Inflammatory macrophage treated with lipopolysaccharide for 4 hours (primary cell): Measurements from ENCODE around the gene PIK3C2B.

Experiments used
- DNase-seq: peaks from one replicate; pipeline ENCODE4 v3.0.0-alpha.2; 2020

The PIK3C2B gene

DNA sequence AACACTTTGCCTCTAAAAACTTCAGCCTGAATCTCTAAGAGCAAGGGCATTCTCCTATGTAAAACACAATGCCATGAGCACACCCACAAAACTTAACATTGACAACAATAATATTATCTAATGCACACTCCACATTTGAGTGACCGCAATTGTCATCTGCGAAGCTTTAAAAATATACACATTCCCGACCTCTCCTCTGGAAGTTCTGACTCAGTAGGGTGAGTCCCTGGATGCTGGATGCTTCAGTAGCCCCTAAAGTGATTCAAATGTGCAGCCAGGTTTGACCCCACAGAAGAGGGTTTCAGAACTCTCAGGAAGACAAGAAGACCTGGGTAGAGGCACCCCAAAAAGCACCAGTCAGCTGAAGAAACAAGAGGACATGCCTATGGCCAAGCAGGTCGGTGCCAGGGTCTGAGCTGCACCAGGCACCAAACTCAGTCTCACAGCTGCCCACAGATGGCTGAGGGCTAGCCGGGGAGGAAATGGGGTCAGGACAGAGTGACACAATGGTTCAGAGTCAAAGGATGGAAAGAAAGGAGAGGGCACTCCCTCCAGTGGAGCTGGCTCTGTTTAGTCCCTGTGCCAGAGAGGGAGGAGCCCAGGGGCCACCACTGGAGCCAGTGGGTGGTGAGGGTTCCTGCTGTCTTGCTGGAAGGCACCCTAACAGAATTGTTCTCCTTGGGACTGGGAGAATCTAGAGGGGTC lies 17.4 kb downstream of the PIK3C2B start:
- no peak for DNase-seq

DNA sequence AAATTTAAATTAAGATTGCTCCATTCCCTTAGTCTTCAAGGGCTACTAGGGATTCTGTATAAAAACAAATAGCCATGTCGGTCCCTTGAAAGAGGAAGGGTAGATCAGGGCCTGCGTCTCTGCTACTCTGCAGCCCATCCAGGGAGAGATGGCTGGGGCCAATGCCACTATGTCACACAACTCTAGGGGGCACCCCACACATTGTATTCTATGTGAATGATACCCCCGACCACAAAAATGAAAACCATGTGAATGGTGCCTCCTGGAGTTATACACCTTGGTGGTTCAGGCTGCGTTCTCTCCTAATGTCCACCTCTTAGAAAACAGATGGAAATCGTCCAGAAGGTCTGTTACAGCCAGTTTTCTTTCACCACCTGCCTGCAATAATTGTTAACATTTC lies 18.0 kb downstream of the PIK3C2B start:
- no peak for DNase-seq

DNA sequence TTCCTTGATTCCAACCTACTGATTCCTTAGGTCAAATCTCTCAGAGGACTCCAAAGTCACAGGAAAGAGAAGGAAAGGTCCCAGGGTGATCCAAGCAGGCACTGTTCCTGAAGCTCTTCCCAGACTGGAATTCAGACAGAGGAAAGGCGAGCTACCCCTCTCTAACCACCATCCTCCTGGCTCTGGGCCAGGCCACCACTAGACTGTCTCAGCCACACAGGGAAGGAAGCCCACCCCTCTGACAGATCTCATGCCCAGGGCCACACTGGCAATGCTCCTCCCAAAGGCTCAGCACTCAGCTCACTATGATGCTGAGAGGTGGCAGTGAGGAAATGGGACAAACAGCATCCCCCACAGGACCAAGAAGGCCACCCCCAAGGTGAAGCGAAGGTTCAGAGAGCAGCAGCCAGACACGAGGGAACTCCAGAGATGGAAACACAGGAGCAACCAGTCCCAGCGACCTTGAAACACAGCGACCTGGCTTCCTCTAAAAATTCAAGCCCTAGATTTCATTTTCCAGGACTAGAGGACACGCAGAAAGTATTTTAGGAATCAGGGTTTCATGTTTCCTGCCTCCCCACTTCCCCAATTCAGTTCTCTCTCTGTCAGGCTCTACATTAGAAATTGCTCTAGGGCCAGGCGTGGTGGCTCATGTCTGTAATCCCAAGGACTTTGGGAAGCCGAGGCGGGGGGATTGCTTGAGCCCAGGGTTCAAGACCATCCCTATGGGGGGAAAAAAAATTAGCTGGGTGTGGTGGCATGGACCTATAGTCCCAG lies 18.8 kb downstream of the PIK3C2B start:
- DNase-seq = peak; percentile 61

GRCh38 chr1:204473400-204473965 lies 21.1 kb downstream of the PIK3C2B start:
- DNase-seq = no peak

DNA sequence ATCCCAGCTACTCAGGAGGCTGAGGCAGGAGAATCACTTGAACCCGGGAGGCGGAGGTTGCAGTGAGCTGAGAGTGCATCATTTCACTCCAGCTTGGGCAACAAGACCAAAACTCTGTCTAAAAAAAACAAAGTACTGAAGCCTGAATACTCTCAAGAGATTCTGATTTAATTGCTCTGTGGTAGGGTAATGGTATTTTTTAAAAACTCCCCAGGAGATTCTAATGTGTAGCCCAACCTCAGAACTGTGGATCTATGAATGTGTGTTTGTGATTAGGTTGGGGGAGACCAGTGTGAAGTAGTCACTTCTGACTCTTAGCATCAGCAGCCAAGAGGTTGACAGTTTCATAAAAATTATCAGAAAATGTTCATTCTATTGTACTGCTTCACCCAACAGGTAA lies 21.9 kb downstream of the PIK3C2B start:
- DNase-seq = no peak

DNA sequence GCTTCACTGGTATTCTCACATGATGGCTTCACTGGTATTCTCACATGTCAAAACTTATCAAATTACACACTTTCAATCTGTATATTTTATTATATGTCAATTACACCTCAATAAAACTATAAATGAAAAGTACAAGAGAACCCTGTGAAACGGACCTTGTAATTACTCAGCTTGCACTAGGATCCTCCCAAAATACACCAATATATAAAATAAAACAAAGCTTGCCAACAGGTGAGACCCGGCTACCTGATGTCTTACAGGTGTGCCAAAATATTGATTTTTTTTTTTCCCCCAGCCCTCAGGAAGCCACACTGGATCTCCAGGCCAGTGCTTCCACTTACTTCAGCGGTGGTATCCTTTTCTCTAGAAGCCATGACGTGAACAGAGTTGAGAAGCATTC lies 22.9 kb downstream of the PIK3C2B start:
- DNase-seq = no peak

GRCh38 chr1:204469304-204469703 lies 25.3 kb downstream of the PIK3C2B start:
- DNase-seq = no peak

DNA sequence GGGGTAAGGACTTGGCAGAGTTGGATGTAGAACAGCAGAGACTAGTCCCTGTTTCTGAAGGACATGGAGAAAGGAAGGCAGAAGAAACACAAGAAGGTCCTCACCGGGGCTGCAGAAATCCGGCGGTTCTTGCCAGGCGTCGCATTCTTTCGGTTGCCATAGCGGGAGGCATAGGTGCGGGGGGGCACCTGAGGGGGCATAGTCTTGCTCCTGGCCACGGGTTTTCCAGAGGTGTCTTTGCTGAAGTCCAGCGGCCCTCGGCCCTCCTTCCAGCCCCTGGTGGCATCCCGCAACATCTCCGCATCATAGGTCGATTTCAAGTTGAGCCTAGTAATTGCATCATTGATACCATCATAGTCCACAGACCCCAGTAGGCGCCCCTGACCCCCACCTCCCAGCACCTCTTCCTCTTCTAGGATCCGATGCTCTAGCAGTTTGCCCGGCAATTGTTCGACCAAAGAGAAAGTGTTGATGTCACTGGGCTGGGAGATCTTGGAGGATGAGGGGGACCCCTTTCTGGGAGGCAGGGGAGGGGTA lies 25.8 kb downstream of the PIK3C2B start:
- DNase-seq = no peak

DNA sequence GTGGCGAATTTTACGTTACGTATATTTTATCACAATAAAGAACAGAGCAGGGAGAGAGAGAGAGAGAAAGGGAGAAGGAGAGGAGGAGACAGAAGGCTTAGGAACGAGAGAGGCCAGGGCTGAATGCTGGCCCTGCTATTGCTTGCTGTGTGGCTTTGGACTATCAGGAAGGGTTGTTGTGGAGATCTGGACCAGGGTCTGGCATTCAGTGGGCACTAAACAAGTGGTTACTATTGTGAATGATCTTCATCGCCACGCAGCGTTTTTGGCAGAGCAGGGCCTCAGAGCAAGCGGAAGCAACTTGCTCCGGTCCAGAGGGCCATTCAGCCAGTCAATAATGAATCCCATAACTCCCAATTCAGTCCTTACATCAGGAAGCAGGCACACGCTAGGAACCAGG lies 26.4 kb downstream of the PIK3C2B start:
- DNase-seq = no peak

GRCh38 chr1:204466416-204467405 lies 27.9 kb downstream of the PIK3C2B start:
- no peak for DNase-seq

- DNase-seq = peak; percentile 66
Observed at GRCh38 chr1:204465546-204466415, 28.8 kb downstream of the PIK3C2B start.

GRCh38 chr1:204464701-204465100 lies 29.9 kb downstream of the PIK3C2B start:
- no peak for DNase-seq

DNA sequence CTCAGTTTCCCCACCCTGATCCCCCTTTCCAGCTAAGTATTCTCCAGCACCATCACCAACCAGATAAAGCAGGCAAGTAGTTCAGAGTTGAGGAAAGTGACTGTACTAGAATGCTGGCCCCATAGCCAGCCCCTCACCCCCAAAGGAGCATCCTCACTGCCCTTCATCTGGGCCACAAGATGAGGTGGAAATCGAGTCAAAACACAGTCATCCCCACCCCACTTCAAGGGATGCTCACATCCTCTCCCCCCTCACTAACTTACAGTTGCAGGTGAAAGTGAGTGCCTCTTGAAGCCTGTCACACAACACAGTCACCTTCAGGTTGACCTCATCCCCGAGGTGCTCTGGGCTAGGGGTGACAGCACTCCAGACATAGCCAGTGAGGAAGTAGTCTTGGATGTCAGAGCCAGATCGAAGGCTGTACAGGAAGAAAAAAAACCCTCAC lies 30.4 kb downstream of the PIK3C2B start:
- peak; percentile 14 for DNase-seq

GRCh38 chr1:204463125-204464060 lies 31.2 kb downstream of the PIK3C2B start:
- DNase-seq = no peak

DNA sequence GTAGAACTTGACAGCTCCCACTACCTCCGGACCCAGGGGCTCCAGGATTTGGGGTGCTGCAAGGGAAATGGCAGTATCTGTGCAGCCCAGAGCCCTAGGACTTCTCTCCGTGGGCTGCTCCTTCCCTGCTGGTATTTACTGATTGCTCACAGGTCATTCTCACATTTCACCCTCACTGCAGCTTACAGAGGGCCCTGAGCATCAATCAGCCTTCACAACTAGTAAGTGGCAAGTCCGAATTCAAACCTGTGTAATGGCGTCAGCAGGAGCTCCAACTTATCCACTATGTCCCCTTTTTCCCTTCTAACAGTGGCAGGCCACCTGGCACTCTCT lies 32.4 kb downstream of the PIK3C2B start:
- no peak for DNase-seq

GRCh38 chr1:204461331-204462228 lies 33.0 kb downstream of the PIK3C2B start:
- DNase-seq = no peak

DNA sequence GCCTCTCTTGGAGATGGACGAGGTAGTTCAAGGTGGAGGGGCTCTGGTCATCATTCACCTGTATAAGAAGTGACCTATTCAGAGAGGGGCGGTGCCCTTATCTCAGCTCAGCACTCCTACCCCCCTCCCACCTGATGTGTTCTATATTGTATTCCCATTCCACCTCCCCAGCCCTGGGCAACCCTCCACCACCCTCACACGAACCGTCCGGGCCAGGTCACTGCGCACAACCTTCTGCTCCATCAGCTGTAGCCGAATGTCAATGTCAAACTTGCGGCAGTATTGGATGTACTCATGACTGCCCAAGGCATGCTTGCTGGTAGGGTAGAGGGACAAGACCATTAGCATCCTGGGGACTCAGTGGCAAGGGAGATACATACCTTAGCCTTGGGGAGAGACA lies 34.3 kb downstream of the PIK3C2B start:
- DNase-seq = no peak

DNA sequence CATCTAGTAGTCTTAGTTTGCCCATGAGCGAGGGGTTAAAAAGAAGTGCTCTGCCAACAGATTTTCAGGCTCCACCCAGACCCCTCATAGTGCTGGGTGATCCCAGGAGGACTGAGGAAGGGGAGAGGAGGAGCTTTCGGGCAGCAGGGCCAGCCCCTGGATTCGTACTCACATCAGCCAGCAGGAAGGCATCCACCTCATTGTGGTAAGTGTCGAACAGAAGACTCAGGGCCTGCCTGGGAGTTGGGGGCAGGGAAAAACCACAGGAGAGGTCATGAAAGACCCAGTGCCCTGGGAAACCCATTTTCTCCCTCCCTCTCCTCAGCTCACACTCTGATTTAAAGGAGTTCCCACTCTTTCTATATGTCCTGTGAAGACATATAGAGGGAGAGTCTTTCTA lies 34.9 kb downstream of the PIK3C2B start:
- no peak for DNase-seq

- DNase-seq = no peak
Observed at GRCh38 chr1:204457666-204458065, 36.9 kb downstream of the PIK3C2B start.
